ENCODE data around the gene MAP4K5.

The MAP4K5 gene

DNA sequence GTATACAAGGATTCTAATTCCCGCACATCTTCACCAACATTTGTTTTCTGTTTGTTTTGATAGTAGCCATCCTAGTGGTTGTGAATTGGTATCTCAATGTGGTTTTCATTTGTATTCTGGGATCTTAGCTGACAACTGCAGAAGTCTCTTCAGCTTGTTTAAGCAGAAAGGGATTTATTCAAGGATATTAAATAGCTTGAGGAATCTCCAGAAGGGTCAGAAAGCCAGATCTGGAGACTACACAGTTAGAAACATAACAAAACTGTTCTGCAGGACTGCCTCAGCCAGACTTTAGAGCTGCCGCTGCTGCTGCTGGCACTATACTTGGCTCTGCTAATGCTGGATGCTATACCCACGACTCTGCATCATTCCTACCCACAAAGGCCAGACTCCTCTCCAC, 122.3 kb downstream of the MAP4K5 start:
- in situ Hi-C loops (cut with MboI; ENCODE audit: low sequenced_read_pairs) = no loop called here

DNA sequence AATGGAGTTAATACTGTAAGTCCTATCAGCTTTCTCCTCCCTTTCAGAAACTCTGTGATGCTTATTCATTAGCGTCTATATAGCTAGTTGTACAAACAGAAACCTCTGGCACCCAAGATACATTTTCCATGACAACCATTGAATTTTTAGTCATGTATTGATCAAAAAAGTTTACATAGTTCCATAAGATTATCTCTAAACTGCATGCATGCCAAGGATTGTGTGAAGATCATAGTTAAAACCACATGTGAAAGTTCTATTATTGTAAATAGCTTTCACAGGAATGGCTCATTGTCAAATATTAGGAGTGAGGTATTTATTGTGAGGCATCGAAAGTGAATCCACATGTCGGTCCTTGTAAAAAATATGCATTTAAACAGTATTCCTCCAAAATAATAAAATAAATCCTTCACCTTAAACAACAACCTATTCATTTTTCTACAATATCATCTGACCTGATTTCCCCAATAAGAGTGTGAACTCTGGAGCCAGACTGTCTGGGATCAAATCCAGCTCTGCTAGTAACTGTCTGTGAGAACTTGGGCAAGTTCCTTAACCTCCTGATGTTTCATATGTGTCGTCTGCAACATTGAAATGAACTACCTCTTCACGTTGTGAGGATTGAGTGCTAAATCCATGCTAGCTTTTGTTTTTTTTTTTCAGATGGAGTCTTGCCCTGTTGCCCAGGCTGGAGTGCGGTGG, 125.1 kb downstream of the MAP4K5 start:
- in situ Hi-C loops (cut with MboI; ENCODE audit: low sequenced_read_pairs) = no loop called here

DNA sequence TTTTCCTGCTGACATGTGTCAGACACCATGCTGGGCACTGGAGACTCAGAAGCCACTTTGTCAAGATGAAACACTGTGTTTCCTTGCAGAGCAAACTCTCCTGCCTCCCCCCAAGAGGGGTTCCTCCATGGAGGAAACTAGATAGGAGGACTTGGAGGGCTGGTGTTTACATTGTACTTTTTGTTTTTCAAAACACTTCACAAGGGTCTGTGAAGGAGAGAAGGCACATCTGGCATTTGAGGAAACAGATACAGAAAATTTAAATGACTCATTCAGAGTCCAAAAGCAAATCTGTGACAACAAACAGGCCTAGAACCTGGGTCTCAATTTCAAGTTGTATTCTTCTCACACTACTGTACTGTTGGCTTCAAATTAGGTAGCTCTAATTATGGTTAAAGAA, 128.9 kb downstream of the MAP4K5 start:
- in situ Hi-C loops (cut with MboI; ENCODE audit: low sequenced_read_pairs) = no loop called here

DNA sequence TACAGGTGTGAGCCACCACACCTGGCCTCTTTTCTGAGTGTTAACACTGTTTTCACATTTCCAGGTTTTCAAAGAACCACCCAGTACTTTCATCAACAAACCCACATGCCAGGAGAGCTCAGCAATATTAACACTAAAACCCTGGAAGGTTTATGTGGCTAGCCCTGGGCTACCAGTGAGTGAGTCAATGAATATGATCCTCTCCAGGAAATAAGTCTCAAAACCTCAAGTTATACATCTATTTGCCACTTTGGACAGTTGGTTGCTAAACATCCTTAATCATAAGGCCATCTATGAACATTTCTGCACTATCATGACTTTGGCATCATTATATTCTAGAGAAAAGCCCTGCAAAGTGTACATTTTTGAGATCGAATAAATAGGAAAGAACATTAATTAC, 129.4 kb downstream of the MAP4K5 start:
- in situ Hi-C loops (cut with MboI; ENCODE audit: low sequenced_read_pairs) = no loop called here

DNA sequence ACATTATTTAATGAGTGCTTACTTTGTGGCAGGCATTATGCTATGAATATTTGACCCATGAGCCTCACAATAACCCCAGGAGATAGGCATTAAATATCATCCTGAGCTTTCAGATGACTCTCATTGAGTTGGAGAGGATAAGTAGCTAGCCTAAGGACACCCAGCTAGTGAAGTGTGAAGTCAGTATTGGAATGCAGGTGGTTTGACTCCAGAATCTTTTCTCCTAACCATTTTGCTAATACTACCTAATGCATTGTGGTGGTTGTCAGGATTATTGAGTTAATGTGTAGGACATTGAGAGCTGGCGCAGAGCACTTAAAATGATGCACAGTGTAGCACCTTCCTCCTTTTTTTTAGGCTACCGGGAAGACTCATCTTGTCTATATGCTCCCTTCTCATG, 131.9 kb downstream of the MAP4K5 start:
- in situ Hi-C loops (cut with MboI; ENCODE audit: low sequenced_read_pairs) = no loop called here

DNA sequence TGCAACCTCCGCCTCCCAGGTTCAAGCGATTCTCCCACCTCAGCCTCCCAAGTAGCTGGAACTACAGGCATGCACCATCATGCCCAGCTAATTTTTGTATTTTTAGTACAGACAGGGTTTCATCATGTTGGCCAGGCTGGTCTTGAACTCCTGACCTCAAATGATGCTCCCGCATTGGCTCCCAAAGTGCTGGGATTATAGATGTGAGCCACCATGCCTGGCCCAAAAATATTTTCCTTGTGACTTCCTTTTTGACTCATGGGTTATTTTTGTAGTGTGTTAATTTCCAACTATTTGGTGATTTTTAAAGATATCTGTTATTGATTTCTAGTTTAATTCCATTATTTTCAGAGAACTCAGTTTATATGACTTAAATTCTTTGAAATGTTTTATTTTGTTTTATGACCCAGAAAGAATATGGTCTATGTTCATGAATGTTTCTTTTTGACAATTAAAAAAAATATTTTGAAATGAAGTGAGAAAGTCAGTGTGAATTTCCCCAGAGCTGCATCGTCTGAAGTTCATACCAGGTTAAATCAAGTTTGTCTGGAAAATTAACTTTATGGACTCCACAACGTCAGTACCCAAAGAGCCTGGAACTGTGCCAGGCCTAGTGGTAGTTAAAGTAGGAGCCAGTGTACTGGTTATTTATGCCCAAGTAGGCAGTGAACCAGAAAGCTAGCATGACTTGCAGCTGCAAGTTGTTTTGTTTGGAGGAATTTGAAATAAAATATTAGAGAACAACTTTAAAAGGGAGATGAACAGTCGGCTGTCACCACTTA, 132.9 kb downstream of the MAP4K5 start:
- in situ Hi-C loops (cut with MboI; ENCODE audit: low sequenced_read_pairs) = no loop called here

DNA sequence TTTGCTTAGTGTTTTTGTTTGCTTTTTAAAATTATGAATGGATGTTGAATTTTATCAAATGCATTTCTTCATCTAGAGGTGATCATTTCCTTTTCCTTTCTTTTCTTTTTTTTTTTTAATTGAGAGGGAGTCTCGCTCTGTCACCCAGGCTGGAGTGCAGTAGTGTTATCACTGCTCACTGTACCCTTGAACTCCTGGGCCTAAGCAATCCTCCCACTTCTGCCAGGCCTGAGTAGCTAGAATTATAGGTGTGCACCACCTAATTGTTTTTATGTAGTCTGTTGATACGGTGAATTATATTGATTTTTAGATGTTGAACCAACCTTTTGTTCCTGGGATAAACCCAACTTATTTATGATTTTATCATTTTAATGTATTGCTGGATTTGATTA, 134.2 kb downstream of the MAP4K5 start:
- in situ Hi-C loops (cut with MboI; ENCODE audit: low sequenced_read_pairs) = no loop called here

DNA sequence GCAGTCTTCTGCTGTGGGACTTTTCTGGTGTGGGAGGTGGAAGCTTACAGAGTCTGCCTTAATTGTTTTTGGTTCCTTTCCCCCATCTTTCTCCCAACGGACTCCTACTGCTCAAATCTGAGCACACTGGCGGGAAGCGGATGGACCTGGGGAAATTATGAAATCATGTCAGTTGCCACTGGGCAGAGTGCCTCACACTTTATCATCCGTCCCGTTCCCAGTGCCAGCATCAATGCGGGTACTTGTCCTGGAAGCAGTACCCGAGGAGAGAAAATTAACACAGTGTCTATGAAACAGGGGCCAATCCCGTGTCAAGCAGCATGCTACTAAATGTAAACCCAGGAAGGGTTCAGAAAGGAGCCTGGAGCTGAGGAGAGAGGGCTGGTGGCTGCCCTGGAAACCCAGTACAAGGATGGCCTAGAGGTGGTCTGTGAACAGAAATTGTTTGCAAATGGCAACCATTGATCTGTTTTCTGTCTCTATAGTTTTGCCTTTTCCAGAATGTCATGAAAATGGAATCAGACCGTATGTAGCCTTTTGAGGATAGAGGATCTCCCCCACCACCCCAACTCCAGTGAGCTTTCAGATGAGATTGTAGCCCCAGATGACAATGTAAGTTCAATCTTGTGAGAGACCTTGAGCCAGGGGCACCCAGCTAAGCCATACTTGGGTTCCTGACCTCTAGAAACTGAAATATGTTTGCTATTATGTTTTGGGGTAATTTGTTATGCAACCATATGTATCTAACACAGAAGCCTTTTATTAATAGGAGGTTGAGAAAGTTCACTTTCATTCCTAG, 134.8 kb downstream of the MAP4K5 start:
- in situ Hi-C loops (cut with MboI; ENCODE audit: low sequenced_read_pairs) = no loop called here

DNA sequence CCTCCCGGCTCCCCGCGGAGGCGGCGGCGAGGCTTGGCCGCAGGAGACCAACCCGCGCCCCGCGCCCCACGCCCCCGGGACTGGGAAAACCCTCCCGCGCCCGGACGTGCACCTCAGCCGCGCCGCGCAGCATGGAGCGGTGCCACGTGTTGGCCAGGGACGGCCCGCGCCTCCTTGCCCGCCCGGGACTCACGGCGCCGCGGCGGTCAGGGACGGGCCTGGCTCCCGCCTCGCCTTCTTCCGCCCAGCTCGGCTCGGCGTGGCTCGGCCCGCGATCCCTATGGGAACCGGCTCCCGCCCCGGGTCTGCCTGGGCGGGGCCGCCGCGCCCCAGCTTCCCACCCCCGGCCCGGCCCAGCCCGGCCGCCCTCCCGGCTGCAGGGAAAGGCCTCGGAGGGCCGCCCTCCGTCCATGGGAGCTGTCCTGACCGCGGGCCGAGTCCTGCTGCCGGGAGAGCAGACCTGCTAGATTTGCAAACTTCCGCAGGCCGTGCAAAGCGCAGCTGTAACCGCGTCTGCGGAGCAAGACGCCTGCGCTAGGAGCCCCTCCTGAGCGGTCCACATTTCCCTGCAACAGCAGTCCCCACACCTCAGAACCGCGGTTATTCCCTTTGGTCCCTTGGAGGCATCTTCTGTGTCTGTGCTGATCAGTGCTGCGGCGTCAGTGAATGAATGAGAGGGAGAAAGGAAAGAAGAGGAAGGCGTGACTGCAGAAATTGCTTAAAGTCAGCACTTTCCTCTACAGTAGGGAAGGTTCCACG, 135.6 kb downstream of the MAP4K5 start, which contains the start of gene CDKL1:
Gene CDKL1, minus strand, starts transcription at position 251 of the 759 bp plus-strand sequence. CDS start 1,013 bp downstream, outside the sequence.
- in situ Hi-C loops (cut with MboI; ENCODE audit: low sequenced_read_pairs) = no loop called here

DNA sequence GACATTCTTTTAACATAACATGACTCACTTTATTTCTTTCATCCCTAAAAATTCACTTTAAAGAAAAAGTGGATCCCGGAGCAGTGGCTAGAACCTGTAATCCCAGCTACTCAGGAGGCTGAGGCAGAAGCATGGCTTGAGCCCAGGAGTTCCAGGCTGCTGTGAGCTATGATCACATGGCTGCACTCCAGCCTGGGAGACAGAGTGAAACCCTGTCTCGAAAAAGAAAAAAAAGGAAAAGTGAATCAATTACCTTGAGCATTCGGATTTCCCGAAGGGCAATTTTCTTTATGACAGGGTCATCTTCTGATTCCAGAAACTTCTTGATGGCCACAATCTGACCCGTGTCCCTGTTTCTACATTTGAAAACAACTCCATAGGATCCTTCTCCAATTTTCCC, 136.9 kb downstream of the MAP4K5 start:
- in situ Hi-C loops (cut with MboI; ENCODE audit: low sequenced_read_pairs) = no loop called here

DNA sequence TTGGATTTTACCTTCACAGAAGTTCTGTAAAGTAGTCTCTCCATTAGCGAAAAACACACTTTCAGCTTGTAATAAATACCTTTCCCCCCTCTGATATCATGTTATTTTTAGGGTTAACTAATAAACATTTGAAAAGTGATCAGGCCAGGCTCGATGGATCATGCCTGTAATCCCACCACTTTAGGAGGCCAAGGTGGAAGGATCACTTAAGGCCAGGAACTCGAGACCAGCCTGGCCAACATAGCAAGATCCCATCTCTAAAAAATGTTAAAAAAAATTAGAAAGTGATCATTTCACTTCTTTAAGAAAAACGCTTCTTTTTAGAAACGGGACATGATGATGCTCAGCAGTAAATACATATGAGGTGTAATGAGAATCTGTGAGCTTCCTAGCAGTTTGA, 137.7 kb downstream of the MAP4K5 start:
- in situ Hi-C loops (cut with MboI; ENCODE audit: low sequenced_read_pairs) = no loop called here

DNA sequence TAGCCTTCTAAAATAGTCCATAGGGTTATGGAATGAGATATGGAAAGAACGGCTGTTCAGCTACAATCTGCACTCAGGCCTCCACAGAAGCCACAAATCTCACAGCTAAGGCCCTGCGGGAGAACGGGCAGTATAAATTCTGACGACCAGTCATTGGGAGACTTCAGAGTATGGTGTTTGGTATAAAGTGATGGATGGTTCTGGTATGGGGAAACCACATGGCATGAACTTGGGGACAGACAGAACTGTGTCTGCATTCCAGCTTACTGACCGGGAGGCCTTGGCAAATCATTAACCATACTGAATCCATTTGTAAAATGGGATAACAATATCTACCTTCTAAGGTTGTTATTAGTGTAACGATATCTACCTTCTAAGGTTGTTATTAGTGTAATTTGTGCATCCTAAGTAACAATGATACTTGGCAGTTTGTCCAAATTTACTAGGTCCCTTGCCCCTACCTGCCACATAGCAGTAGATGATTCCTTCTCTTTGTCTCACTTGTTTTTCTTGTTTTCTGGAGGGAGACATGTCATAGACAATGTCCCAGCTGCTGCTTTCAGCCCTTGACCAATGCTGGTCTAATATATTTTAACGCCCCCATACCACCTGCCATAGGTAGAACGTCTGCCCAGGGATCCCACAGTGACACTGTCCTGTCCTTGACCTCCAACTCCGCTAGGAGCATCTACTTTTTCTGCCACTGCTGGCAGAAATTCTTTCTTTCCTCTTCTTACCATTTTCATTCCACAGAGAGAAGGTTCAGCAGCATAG, 142.5 kb downstream of the MAP4K5 start:
- in situ Hi-C loops (cut with MboI; ENCODE audit: low sequenced_read_pairs) = no loop called here

DNA sequence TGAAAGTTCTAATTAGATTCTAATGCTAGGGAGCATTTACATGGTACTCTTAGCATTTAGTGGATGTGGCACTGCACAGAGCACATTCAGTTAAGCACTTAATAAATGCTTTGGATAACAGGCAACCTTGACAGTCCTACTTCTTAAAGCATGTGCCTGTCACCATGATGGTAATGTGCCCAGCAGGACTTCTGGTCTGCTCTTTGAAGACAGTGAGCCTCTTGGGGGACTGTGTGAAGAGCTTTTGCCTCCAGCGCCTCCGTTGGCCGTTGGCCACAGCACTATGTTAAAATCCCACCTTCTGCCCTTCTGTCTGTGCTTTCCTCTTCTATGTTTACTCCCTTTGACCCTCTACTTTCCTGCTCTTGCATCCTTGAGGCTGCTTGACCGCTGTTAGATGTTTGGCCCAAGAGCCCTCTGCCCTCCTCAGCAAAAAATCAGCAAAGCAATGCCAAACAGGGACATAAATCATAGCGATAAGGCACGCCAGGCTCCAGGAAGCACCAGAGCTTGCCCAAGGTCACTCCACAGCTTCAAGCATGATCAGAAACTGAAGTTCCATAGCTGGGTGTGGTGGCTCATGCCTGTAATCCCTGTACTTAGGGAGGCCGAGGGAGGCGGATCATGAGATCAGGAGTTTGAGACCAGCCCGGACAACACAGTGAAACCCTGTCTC, 144.0 kb downstream of the MAP4K5 start:
- in situ Hi-C loops (cut with MboI; ENCODE audit: low sequenced_read_pairs) = no loop called here

DNA sequence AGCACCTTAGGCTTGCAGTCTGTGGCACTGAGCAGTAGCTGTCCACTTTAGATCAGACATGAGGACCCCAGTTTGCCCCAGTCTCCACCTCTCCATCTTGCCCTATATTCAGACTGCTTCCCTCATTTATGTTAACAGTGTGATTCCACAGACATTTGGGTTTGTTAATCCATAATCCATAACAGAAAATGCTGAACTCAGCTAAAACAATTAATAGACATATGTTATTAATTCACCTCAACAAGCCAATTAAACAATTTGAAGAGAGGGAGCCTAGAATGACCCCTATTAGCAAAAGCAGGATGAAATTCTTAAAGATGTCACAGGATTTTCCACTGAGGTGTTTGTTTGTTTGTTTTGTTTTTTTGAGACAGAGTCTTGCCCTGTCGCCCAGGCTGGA, 144.8 kb downstream of the MAP4K5 start:
- in situ Hi-C loops (cut with MboI; ENCODE audit: low sequenced_read_pairs) = no loop called here

DNA sequence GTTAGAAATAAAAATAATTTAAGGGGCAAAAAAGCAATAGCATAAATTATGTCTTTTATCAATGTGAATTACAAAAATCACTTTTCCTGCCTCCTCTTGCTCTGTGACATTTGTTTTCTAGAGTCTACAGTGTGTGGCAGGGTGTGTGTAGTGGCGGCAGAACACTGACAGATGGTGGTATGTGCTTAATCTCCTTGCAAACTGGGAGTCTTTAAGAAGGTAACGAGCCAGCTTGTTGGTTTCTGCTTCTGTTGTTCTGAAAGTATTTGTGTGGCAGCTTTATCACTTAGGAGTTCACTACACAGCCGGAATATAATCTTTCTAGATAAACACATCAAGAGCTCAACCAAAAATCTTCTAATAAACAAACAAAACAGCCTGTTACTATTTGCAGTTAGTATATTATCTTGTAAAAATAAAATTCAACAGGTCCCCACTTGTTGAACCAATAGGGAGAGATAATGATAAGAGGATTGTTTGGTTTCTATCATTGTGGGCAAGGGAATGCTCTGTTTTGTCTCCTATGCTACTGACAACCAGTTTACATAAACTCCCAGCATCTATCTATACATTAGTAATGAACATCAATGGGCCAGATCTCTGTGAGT, 148.6 kb downstream of the MAP4K5 start:
- in situ Hi-C loops (cut with MboI; ENCODE audit: low sequenced_read_pairs) = no loop called here

DNA sequence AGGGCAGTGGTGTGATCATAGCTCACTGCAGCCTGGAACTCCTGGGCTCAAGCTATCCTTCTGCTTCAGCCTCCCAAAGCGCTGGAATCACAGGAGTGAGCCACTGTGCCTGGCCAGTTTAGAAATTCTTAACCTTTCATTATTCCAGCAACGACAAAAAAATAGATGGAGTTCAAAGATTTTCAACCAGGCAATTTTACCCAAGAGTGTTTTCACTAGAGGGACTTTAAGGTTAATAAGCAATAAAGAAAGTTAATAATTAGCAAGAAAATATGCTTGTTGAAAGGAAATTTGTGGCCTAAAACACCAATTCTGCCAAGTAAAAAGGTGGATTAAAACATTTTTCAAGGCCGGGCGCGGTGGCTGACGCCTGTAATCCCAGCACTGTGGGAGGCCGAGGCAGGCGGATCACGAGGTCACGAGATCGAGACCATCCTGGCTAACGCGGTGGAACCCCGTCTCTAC, 150.5 kb downstream of the MAP4K5 start:
- in situ Hi-C loops (cut with MboI; ENCODE audit: low sequenced_read_pairs) = no loop called here

DNA sequence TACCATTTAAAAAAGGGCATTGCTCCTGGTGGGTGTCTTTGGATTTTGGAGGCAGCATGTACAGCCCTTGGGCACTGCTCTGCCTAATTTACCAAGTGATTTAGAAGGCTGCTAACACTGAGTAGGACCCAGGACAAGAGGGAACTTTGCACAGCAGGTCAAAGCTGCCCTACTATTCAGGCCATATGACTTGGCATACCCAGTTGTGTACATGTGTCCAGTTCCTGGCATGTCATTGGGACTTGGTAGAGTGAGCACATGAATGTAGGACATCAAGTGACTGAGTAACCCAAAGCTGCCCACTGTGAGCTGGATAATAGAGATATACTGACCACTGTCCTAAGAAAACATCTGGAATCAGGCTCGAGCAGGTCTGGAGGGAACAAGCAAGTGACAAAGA, 151.4 kb downstream of the MAP4K5 start:
- in situ Hi-C loops (cut with MboI; ENCODE audit: low sequenced_read_pairs) = no loop called here

DNA sequence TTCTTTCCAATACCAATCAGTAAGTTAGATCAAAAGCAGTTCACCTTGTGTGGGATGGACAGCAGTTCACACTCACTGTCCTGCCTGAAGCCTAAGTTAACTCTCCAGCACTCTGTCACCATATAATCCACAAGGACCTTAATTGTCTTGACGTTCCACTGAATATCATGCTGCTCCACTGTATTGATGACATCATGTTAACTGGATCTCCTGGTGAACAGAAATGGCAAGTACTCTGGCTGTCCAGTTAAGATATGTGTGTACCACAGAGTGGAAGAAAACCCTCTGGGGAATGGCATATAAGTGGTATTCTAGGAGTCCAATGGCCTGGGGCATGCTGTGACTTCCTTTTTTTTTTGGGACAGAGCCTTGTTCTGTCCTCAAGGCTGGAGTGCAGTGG, 151.9 kb downstream of the MAP4K5 start:
- in situ Hi-C loops (cut with MboI; ENCODE audit: low sequenced_read_pairs) = no loop called here

DNA sequence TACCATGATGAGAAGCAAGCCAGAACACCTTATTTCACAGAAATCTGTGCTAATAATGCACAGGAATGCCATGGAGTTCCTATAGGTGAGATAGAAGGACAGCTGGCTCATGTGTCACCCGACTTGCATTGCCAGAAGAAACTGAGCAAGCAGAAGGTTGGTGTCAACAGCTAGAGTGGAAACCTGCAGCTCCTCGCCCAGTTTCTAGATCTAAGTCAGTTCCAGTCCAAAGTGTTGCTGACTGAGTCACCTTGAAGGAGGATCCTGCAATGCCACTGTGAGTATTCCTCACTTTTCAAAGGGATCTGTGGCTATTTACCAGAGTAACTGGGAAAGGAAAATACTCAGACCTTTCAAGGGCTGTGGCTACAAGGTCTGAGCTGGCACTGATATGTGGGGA, 152.8 kb downstream of the MAP4K5 start:
- in situ Hi-C loops (cut with MboI; ENCODE audit: low sequenced_read_pairs) = no loop called here
